ENCODE measurements around the gene GSTM4.

GRCh38 chr1:109621379-109622136, 34.3 kb upstream of the GSTM4 start:
- no peak for TF ChIP-seq CTCF (IDR thresholded peaks at IDR 0.05; ENCODE audit: insufficient read depth, low read length)
- no peak for TF ChIP-seq REST (IDR thresholded peaks at IDR 0.05; ENCODE audit: insufficient replicate concordance, low read depth)
- no peak for TF ChIP-seq POLR2AphosphoS5 (IDR thresholded peaks at IDR 0.05; ENCODE audit: low read depth)
- TF ChIP-seq SPI1 (IDR thresholded peaks at IDR 0.05; ENCODE audit: borderline replicate concordance, low read depth), result no peak
- no peak for TF ChIP-seq GABPA (IDR thresholded peaks at IDR 0.05; ENCODE audit: low read depth)
